DMS114 treated with DMSO at 0.1 percent for 48 hours (cell line): Measurements from ENCODE around the gene CBFB.
"Not testable (repeated sequence)": the region's sequence is repeated elsewhere in the genome, so short reads cannot be mapped to it uniquely, and the experiment has no call there.

Experiments used
- DNase-seq: peaks from one replicate; lab custom pipeline; 2025; ENCODE audit not compliant: unreplicated experiment; lab: John Stamatoyannopoulos, UW

The CBFB gene

GRCh38 chr16:67040906-67041305, 12.0 kb downstream of the CBFB start:
- DNase-seq, result no peak

GRCh38 chr16:67041520-67041919, 12.6 kb downstream of the CBFB start:
- DNase-seq, result not testable (repeated sequence)

GRCh38 chr16:67043420-67043819, 14.5 kb downstream of the CBFB start:
- no peak for DNase-seq

- DNase-seq, result no peak
Measured at GRCh38 chr16:67050796-67051195, 21.8 kb downstream of the CBFB start.

GRCh38 chr16:67052399-67052798, 23.4 kb downstream of the CBFB start:
- DNase-seq, result no peak

- no peak for DNase-seq
Measured at GRCh38 chr16:67053767-67054334, 24.9 kb downstream of the CBFB start.

GRCh38 chr16:67054901-67055300, 26.0 kb downstream of the CBFB start:
- DNase-seq, result no peak

GRCh38 chr16:67055712-67056487, 27.0 kb downstream of the CBFB start:
- DNase-seq, result no peak

GRCh38 chr16:67063008-67063407, 34.1 kb downstream of the CBFB start:
- DNase-seq, result no peak

GRCh38 chr16:67068212-67068753, 39.3 kb downstream of the CBFB start:
- no peak for DNase-seq

GRCh38 chr16:67071476-67072048, 42.6 kb downstream of the CBFB start:
- DNase-seq, result no peak

- DNase-seq, result no peak
Measured at GRCh38 chr16:67075331-67075730, 46.4 kb downstream of the CBFB start.

- no peak for DNase-seq
Measured at GRCh38 chr16:67077871-67078270, 48.9 kb downstream of the CBFB start.

GRCh38 chr16:67082100-67082499, 53.2 kb downstream of the CBFB start:
- DNase-seq, result no peak

- DNase-seq, result no peak
Measured at GRCh38 chr16:67082891-67083290, 53.9 kb downstream of the CBFB start.

GRCh38 chr16:67084345-67085028, 55.5 kb downstream of the CBFB start:
- DNase-seq, result no peak

GRCh38 chr16:67086822-67087221, 57.9 kb downstream of the CBFB start:
- no peak for DNase-seq

GRCh38 chr16:67087291-67087690, 58.3 kb downstream of the CBFB start:
- no peak for DNase-seq

- no peak for DNase-seq
Measured at GRCh38 chr16:67087803-67088202, 58.9 kb downstream of the CBFB start.

- DNase-seq, result no peak
Measured at GRCh38 chr16:67088551-67088950, 59.6 kb downstream of the CBFB start.

- DNase-seq, result no peak
Measured at GRCh38 chr16:67089101-67089500, 60.2 kb downstream of the CBFB start.
